Measurements from ENCODE around the gene PHF20.
A peak's percentile ranks its signal among the peaks of the same experiment; 100 is the strongest.
"Not testable (repeated sequence)": the region's sequence is repeated elsewhere in the genome, so short reads cannot be mapped to it uniquely, and the experiment has no call there.

Gene PHF20

DNA sequence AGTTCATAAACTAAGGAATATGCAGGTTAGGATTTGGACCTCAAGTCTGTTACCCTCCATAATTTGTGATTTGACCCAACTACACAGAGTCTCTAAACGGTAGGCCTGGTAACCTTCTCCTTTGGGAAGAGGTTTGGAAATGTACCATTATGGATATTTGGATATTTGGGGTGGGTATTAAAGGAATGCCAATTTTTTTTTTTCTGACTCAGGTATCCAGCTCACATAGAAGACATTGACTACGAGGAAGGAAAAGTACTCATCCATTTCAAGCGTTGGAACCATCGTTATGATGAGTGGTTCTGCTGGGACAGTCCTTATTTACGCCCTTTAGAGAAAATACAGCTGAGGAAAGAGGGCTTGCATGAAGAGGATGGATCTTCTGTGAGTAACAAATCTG, 70.5 kb downstream of the PHF20 start:
- DNase-seq, result no peak

DNA sequence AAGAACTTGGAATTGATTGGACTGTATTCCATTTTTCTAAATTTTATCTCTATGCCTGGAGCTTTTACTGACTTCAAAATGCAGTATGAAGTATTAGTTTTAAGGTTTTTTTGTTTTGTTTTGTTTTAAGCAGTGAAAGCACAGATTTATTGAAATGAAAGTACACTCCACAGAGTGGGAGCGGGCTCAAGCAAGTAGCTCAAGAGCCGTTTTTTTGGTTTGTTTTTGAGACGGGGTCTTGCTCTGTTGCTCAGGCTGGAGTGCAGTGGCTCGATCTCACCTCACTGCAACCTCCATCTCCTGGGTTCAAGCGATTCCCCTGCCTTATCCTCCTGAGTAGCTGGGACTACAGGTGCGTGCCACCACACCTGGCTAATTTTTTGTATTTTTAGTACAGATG, 72.1 kb downstream of the PHF20 start:
- DNase-seq, result not testable (repeated sequence)

DNA sequence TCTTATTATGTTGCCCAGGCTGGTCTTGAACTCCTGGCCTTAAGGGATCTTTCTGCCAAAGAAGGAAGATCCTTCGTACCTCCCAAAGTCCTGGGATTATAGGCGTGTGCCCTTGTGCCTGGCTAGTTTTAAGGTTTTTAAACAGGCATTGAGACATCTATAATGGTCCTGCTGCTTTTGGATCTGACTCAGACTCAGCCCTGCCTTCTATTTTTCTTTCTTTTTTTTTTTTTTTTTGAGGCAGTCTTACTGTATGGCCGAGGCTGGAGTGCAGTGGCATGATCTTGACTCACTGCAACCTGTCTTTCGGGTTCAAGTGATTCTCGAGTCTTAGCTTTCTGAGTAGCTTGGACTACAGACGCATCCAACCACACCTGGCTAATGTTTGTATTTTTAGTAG, 73.7 kb downstream of the PHF20 start:
- peak; percentile 58 for DNase-seq

DNA sequence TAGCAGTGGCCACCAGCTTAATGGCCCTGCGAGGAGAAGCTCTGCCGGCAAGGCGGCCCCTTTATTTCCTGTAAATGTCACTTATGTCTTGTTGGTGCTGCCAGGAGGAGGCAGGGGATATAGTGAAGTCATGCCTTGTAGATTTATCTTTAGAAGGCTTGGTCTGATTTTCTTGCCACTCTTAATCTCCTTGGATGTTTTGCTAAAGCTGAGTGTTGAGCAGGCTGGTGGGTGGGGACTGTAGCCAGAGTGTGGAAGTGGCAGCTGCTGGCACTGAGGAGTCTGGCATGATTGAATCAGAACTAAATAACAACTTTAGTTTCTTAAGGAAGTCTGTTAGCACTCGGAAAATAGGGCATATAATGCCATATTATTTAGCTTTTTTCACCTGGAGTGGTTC, 77.9 kb downstream of the PHF20 start:
- no peak for DNase-seq

DNA sequence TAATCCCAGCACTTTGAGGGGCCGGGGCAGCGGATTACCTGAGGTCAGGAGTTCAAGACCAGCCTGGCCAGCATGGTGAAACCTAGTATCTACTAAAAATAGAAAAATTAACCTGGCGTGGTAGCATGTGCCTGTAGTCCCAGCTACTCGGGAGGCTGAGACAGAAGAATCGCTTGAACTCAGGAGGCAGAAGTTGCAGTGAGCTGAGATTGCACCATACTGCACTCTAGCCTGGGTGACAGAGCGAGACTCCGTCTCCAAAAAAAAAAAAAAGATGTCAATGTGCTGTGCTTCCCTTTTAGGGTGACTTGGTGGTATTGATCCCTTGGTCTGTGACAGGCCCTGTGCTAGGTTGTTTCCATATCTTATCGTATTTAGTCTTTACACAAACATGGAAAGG, 79.8 kb downstream of the PHF20 start:
- DNase-seq, result not testable (repeated sequence)

DNA sequence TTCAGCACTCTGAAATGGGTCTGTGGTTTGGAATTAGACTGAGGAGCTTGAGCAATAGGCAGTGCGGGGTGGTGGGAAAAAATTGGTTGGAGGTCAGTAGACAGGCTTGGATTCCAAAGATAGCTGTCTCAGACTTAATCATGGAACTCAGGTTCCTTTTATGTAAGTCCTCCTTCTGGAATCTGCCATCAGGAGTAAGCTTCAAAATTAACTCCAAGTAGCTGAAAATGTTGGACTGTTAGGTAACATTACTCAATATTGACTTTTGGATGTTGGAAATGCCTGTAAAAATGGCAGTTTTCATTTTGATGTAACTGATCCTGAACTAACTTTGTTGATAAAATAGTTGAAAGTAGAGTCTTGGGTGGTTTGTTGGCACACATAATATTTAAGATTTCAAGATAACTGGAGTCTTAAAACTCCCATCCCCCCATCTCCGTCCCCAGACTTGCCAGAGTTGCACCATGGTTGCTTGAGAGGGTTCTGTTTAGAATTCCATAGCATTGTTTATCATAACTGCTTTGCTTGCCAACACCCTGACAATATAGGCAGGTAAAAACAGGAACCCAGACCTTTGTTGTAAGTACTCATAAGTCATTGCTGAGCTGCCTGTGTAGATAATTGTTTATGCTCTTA, 83.0 kb downstream of the PHF20 start:
- peak; percentile 26 for DNase-seq

DNA sequence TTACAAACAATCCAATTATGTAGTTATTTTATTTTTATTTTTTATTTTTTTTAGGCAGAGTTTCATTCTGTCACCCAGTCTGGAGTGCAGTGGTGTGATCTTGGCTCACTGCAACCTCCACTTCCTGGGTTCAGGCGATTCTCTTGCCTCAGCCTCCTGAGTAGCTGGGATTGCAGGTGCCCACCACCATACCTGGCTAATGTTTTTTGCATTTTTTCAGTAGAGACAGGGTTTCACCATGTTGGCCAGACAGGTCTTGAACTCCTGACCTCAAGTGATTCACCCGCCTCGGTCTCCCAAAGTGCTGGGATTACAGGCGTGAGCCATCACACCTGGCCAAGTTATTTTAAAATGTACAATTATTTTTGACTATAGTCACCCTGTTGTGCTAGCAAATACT, 83.8 kb downstream of the PHF20 start:
- not testable (repeated sequence) for DNase-seq

DNA sequence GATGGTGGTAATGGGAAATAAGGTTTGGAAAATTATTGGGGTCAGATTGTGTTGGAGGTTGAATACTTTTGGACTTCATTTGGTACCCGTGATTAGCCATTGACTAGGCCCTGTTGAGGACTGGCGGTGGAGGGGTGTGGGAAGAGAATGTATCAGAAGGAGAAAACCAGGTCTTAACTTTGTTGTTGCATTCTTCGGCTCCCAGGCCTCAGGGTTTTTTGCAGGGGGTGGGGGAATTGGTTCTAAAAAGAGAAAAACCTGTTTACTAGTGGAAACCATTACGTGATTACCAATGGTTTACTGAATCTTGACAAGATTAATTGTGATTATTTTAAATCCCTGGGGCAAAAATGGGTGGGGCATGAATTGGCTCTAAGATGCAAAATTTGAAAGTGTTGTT, 85.1 kb downstream of the PHF20 start:
- no peak for DNase-seq

DNA sequence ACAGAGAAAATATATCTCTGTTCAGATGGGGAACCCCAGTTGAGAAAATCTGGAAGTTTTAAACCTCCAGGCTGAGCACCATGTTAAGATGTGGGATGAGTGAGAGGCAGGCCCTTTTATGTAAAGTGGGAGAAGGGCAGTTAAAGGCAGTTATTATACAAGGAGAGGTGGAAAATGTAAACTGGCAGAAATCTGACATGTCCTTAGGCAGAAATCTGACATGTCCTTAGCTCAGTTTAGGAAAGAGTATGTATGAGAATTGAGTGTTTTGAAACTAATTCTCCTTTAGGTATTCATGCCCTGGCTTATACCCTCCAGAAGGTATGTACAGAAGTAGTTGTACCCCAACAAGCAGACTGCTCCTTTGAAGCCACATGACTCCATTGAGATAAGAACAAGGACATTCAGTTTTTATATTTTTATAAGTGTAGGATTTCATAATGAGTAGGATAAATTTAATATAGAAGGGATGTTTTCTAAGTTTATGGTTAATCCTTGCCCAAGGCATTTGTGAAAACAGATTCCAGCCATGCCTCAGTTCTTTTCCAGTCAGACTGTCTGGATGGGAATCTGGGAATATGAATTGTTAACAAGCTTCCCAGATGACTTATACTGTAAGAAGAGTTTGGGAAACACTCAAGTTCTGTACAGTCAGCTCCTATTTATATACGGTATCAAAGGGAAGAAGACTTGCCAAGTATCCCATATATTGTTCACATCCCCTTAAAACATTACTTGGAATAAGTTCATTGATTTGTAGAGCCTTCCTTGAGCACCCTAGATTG, 94.8 kb downstream of the PHF20 start:
- DNase-seq, result peak; percentile 95

DNA sequence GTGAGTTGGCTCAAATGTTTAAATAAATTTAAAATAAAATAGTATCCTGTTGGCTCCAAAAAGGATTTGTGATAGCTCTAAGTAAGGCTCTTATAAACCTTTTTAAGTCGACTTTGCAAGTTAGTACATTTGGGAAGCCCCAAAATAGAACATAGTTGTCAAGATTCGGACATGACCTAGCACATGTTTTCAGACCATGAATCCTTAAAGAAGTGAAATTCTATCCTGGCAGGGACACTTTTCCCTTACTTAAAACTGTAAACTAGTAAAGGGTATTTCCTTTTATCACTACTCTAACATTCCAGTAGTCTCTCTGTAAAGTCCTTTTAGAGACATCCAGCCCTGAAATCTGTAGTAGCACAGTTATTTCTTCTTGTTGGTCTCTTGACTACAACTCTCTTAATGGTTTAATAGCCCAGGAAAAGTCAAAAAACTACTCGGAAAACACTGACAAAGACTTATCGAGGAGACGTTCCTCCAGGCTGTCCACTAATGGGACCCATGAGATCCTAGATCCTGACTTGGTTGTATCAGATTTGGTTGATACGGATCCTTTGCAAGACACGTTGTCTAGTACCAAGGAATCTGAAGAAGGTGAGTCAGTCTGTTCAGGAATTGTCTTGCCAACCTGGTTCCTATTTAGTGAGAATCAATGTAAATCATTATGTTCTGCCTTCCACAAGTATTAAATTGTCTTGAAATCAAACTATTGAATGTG, 98.9 kb downstream of the PHF20 start:
- DNase-seq, result no peak

DNA sequence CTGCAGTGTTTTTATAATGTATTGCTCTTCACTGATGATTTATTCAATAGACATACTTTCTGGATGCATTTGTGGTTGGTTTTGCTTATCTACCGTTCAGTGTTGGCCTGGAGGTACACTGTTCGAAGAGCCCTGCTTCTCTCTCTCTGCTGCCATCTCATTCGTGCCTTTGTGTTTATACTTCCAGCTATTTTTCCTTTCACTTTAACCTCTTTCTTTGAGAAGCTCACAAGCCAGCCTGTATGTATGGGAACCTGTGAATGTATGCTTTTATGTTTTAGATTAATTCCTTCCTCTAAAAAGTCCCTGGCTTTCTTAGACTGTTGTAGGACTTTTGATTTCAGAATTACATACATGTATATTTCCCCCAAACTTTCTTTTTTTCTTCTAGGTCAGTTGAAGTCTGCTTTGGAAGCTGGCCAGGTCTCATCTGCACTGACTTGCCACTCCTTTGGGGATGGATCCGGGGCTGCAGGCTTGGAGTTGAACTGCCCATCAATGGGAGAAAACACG, 99.5 kb downstream of the PHF20 start:
- peak; percentile 29 for DNase-seq

DNA sequence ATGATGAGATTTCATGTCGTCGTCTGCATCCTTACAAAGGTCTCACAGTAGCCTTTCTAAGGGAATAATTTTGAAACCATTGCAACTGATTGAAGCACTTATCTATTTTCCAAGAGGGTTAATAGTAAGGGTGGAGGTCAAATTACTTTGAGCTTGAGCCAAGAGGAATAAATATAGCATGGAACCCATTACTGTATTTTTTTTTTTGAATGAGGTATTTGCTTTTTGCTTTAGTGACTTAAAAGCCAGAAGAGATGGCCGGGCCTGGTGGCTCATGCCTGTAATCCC, 104.2 kb downstream of the PHF20 start:
- no peak for DNase-seq

DNA sequence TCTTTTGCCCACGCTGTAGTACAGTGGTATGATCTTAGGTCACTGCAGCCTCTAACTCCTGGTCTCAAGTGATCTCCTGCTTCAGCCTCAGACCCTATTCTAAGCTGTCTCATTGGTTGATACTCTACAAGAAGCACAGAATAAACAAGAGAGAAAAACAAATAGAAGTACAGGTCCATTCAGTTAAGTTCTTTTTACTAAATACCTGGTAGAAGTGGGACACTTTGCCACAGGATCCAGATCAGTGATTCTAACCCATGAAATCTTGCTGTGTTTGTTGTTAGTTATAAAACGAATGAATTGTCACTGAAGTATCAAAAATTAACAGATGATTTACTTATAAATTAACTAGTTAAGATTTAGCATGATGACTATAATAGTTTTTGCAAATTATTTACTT, 105.8 kb downstream of the PHF20 start:
- DNase-seq, result no peak

DNA sequence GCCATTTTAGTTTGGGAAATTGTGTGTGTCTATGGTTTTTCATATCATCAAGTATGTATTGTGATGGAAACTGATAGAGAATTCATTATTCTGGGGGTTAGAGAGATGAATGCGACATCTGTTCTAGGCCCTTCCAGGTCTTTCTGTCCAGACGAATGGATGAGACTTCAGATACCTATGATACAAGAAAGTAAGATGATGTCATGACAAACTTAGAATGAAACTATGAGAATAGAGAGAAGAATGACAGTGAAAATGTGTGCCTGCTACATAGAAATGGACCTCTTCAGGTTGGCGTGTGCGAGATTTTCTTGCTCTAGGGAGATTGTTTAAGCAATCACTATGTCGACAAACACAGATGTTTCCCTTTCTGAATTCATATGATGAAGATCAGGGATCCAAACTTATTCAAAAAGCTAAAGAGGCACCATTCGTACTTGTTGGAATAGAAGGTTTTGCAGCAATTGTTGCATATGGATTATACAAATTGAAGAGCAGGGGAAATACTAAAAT, 106.4 kb downstream of the PHF20 start:
- no peak for DNase-seq

DNA sequence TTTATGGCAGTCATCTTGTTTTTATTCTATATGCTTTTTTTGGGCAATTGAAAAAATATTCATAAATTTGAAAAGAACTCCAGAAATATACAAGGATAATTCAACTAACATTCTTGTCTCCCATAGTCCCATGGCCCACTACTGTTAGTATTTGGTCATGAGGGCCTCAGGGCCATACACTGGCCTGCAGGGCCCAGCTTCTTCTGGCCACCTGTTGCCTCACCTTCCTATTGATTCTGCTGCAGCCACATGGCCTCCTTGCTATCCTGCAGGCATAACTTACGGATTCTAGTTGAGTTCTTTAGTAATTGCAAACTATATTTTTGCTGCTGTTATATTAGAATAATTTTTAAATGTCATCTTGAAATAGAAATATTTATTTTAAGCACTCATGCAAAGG, 109.9 kb downstream of the PHF20 start:
- no peak for DNase-seq

DNA sequence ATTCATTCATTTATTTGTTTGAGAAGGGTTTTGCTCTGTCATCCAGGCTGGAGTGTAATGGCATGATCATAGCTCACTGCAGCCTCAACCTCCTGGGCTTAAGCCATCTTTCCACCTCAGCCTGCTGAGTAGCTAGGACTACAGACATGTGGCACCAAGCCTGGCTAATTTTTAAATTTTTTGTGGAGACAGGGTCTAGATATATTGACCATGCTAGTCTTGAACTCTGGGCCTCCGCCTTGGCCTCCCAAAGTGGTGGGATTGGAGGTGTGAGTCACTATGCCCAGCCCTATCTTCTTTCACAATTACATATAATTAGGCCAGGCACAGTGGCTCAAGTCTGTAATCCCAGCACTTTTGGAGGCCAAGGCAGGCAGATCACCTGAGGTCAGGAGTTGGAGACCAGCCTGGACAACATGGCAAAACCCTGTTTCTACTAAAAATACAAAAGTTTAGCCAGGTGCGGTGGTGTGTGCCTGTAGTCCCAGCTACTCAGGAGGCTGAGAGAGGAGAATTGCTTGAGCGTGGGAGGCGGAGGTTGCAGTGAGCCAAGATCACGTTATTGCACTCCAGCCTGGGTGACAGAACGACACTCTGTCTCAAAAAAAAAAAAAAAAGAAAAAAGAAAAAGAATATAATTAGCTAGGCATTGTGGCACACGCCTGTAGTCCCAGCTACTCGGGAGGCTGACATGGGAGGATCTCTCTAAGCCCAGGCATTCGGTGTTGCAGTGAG, 110.8 kb downstream of the PHF20 start:
- DNase-seq, result not testable (repeated sequence)

DNA sequence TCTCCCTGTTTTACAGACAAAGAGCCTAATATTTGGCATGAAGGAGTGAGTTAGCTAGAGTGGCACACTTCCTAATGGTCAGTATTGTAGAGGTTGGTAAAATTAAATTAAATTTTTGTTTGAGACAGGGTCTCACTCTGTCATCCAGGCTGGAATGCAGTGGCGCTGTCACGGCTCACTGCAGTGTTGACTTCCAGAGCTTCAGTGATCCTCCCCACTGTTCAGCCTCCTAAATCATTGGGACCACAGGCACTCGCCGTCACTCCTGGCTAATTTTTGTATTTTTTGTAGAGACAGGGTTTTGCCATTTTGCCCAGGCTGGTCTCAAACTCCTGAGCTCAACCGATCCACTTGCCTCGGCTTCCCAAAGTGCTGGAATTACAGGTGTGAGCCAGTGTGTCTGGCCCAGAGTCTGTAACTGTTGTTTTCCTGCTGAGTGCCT, 111.5 kb downstream of the PHF20 start:
- DNase-seq, result peak; percentile 51

DNA sequence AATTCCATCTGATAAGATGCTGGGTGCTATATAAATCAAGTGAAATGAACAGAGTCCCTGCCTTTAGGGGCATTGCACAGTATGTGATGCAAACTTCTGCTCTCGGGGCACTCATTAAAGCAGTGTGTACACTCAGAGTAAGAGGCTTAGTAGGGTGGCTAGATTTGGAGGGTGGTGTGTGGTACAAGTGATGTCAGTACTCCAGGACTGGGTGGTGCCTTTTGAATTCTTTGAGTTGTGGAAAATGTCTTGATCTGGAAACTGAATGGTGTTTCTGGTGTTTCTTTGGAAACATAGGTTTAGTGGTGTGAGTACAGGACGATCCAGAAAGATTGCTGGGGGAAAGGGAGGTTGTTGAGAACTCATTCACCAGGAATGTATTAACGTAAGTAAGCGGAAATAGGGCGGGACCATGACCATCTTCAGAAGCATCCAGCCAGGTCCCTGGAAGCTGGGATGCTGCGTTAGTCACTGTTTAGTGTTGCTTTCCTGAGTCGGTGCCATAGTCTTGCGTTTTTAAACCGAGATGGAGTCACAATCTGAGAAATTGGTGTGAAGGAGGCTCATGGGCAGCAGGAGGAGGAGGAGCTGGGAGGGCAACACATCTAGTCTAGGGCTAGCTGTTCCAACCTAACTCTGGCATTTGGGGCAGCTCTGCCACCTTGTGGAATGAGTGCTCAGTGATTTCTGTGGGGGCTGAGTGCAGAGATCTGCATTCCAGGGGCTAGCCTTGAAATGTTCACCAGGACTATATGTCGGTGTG, 112.1 kb downstream of the PHF20 start:
- peak; percentile 99 for DNase-seq

DNA sequence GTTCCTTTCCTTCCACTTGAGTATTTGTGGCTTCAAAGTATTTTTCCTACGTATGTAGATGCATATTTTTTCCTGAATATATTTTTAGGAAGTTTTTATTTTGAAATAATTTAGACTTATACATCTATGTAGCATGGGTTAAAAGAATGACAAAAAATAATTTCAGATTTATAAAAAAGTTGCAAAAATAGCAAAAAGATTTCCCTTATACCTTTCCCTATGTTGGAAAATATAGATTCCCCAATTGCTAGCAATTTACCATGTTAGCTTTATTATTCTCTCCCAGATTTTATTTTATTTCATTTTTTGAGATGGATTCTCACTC, 112.7 kb downstream of the PHF20 start:
- no peak for DNase-seq

DNA sequence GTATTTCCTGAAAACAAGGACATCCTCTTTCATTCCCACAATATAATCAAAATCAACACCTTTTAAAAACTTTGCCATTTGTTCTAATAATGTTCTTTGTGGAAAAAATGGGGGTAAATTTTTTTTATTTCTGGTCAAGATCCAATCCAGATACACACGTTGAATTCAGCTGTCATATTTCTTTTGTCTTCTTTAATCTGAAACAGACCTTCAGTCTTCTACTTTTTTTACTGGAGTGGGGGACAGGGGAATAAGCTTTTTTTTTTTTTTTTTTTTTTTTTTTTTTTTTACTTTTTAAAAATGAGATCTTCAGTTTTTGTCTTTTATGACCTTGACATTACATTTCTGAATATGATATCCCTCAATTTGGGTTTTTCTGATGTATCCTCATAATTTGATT, 113.4 kb downstream of the PHF20 start:
- no peak for DNase-seq

DNA sequence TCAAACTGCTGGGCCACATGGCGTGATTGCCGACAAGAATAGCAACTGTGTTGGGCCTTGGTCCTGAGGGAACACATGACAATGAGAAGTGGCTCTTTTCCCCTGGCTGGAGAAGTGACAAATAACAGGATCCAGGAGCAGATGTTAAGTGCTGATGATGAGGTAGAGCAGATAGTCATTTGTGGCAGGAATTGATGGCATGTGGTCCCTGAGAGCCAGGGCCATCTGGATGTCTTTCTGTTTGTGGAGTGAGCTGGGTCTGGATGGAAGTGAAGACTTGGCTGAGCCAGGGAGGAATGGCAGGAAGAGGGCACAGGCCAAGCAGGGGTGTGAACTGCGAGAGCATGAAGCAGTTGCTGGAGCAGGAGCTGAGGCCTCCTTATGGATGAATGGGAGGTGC, 114.7 kb downstream of the PHF20 start:
- DNase-seq, result no peak

DNA sequence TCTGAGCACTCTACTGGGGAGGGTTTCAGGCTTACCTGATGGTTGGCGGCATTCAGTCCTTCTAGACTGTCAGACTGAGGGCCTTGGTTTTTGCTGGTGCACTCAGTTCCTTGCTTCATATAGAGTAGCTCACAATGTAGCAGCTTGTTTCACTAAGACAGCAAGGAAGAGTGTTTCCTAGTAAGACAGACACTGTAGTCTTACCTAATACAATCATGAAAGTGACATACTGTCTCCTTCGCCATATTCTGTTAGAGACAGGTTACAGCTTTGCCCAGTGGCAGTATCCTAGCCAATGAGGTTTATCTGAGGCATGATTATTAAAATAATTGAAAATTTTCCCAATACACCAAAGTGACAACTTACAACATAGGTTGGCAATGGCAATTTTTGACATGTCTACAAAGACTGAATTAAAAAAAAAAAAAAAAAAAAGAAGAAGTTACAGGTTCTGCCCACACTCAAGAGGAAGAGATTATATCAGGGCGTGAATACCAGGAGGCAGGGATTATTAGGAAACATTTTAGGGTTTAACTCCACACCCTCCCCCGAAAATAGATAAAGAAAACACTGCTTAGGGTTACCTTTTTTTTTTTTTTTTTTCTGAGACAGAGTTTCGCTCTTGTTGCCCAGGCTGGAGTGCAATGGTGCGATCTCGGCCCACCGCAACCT, 115.7 kb downstream of the PHF20 start:
- no peak for DNase-seq

All from fibroblast of skin of back (primary cell).